ENCODE results near the gene CDKN2D.

DNA sequence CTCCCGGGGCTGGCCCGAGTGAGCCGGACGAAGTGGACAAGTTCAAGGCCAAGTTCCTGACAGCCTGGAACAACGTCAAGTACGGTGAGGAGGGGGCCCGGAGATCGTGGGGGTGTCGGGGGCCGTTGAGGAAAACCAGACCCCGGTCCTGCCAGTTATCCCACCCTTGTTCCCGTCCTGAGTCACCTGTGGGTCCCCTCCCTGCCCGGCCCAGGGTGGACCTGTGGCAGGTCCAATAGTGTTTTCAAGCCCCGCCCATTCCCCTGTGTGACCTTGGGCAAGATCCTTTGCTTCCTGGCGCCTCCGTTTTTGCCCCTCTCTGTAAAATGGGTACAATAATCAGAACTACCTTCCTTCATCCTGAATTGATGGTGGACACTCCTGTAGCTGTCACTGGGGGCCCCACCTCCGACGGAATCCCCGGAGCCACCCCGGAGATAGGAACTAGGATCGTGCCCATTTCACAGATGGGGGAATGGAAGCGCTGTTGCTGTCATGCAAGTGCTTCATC lies 24.5 kb downstream of the CDKN2D start:
- no peak for TF ChIP-seq CTCF (IDR thresholded peaks at IDR 0.05)
- no peak for TF ChIP-seq POLR2A (IDR thresholded peaks at IDR 0.05)
- no peak for TF ChIP-seq EP300 (IDR thresholded peaks at IDR 0.05)

Data from tibial nerve (tissue), 4 donors.